ENCODE results near the gene KIF18B.
"Not testable (repeated sequence)": the region's sequence is repeated elsewhere in the genome, so short reads cannot be mapped to it uniquely, and the experiment has no call there.

The KIF18B gene

DNA sequence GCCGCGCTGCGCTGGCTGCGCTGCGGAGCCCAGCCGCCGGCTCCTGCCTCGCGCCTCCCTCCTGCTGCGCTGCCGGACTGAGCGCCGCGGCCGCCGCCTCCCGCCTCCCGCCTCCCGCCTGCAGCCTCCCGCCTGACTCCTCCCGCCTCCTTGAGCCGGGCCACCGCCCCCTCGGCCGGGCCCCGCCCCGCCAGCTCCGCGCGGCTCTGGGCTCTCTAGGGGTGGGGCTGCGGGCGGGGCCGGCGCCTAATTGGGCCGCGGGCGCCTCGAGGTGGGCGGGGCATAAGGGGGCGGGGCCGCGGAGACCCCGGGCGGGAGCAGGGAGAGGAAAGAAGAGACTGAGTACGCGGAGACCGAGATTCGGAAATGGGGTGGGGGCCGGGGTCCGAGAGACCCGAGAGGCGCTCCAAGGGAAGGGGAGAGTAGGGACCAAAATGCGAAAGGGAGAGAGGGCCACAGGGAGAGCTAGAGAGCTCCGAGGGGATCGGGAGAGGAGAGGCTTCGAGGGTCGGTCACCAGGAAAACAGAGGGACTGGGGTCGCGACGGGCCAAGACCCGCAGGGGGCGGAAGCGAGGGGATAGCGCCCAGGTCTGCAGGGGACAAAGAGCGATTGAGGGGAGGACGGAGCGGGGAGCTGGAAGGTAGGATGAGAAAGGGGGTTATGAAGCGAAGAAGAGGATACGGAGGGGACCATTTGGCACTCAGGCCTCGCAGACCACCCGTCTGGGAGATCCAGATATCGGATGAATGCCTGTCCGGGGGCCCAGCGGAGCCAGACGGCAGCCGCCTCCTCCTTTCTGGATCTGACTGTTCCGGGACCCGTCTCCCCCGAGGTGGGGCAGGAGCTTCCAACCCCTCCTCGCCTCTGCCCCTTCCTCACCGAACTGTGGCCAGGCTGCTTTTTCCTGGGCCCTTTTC is 20.9 kb upstream of the KIF18B start, which contains the start of gene C1QL1:
TSS of gene C1QL1 (minus strand) at position 79 of the 919 bp plus-strand sequence. CDS start 255 bp downstream, outside the sequence.
- DNase-seq = peak; percentile 87

DNA sequence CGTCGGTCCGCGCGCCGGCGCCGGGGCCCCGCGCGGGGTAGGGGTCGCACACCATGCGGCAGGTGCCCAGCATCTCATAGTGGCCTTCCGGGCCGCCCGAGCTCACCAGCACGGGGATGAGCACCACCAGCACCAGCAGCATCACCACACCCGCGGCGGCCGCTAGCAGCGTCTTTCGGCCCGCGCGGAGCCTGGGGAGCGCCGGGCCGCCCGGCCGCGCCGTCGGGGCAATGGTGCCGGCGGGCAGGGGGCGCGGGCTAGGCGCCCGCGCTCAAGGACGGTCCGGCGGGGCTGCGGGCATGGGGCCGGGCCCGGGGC is 20.3 kb upstream of the KIF18B start:
- no peak for DNase-seq

DNA sequence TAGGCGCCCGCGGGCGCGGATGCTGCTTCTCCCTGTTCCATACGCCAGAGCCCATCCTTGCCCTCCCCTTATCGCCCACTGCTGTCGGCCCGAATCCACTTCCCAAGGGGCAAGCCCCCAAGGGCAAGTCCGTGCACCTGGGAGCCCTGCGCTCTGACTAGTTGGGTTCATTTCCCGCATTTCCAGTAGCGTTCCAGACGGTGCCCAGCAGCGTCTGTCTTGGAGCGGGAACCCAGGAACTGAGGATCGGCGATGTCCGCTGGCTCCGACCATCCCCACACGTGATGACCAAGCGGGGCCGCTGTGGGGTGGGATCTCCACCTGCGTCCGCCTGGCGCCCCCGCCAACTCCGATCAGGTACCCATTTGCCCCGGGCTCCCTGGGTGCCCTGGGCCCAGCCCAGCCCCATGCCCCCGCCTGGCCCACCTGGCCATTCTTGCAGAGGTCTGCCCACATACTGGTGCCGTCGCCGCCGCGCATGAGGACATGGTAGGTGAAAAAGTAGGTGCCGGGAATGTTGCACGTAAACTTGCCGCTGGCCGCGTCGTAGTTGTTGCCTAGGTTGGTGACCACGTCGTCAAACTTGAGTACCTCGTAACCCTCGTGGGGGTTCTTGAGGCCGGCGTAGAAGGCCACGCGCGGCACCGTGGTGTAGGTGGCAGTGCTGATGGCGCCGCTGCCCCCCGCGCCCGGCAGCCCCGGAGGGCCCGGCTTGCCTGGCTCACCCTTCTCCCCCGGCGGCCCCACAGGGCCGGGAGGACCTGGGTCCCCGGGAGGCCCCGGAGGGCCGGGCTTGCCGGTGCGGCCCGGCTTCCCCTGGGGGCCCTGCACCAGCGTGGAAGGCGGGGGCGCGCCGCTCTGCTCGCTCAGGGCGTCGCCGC is 19.7 kb upstream of the KIF18B start:
- no peak for DNase-seq

DNA sequence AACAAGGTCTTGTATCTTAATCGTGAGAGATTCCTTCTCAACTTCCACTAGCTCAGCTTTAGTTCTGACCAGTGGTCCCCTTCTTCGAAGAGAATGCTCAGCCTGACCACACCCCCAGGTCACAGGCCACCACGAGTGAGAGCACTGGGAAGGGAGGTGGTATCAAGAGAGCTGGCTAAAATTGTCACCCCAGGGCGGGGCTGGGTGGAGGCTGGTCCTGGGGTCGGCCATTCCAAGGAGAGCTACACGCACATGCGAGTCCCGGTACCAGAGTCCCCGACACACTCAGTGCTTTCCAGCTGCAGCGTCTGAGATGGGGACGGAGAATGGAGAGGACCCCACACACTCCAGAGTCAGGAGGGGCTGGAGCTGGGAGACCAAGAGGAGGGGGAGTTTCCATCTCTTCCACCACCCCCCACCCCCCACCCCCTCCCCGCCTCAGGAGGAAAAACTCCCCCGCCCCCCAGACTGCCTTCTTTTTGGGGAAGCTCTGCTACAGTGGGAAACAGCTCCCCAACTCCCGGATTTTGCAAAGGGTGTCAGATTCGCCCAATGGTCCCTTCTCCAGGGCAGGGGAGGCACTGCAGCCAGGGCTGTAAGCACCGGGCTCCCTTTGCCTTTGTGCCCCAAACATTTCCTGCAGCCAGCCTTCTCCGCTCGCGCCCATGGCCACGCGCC is 18.9 kb upstream of the KIF18B start:
- no peak for DNase-seq

DNA sequence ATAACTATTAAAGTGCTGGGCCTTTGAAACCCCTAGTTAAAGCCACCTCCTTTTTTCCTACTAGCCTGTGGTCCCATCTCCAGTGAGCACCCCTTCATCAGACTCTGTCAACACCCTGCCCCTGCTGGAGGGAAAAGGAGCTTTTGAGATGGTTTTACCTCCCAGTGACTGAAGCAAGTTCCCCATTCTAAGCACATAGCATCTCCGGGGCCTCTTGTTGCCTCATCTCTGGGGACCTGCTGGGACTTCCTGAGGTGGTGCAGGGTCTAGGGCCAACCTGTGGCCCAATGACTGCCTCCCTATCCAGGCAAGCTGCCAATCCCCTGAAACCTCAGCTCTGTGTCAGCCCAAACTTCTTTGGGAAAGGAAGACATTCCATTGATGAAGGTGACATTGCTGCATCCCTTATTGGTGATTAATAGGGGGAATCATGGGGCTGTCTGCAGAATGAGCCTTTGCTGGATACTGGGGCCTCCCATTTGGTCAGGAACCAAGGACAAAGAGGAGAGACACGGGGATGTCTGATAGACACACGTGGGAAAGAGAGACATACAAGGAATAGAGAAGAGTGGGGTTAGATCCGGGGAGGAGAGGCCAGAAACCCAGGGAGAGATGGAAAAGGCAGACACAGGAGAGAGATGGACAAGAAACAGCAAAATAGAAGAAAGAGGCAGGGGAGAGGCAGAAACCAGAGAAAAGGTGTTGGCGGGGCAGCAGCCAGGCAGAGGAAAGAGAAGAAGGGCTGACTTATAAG is 18.1 kb upstream of the KIF18B start:
- no peak for DNase-seq

DNA sequence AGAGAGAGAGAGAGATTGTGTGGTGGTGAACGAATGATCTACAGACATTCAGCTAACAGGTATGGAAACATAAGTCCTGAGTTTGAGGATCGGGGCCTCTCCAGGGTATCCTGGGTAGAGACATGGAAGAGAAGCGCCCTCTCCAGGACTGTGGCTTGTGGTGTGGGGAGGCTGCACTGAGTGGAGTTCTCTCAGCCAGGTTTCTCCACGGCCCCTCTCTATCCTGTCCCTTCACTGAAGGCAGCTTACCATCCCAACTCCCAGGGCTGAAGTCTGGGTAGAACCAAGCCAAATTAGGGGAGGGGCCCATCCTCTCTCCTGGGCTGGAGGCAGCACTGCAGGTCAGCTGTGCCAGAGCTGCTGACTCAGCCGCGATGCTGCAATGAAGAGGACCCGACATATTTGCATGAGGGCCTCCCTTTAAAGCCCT is 14.4 kb upstream of the KIF18B start:
- DNase-seq = no peak

DNA sequence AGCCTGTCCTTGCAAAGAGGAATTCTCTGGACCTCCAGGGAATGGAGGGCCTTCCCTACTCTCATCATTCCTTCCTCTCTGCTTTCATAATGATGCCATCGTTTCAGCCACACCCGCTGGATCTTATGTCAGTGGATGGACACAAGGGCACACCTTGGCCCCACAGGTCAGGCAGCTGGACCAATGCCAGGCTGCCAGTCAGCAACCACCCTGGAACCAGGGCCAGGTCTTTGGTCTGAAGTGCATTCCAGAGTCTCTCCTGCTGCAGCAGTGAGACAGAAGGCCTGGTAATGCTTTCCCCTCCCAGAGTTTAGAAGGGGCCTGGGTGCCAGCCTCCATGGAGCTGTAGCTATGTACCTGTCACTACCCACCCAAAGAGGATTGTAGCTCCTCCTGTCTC is 13.1 kb upstream of the KIF18B start:
- no peak for DNase-seq

DNA sequence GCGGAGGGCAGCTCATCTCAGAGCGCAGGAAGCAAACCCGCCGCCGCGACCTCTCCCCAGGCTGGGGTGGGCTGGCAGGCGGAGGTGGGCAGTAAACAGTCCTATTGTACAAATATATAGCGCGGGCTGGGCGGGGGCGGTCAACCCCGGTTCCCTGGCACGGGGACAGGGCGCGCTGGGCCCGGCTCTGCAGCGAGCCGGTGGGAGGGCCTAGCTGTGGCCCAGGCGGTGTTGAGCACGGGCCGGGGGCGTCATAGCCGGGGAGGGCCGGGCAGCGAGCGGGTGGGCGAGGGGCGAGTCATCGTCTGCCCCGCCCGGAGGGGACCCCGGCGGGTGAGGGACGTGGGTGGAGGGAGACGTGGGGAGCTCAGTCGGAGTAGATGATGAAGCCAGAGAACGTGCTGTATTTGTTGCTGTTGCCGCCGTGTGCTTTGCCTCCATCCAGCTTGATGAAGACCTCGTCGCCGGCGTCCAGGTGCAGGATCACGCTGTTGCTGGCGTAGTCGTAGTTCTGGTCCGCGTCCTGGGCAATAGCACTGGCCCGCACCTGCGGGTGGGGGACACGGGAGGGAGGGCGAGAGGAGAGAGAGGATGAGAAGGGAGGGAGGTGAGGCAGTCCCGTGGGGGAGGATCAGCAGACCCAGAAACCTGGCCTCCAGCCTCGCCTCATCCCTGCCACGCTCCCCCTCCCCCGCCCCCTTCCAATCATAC is 12.4 kb upstream of the KIF18B start:
- DNase-seq = no peak

DNA sequence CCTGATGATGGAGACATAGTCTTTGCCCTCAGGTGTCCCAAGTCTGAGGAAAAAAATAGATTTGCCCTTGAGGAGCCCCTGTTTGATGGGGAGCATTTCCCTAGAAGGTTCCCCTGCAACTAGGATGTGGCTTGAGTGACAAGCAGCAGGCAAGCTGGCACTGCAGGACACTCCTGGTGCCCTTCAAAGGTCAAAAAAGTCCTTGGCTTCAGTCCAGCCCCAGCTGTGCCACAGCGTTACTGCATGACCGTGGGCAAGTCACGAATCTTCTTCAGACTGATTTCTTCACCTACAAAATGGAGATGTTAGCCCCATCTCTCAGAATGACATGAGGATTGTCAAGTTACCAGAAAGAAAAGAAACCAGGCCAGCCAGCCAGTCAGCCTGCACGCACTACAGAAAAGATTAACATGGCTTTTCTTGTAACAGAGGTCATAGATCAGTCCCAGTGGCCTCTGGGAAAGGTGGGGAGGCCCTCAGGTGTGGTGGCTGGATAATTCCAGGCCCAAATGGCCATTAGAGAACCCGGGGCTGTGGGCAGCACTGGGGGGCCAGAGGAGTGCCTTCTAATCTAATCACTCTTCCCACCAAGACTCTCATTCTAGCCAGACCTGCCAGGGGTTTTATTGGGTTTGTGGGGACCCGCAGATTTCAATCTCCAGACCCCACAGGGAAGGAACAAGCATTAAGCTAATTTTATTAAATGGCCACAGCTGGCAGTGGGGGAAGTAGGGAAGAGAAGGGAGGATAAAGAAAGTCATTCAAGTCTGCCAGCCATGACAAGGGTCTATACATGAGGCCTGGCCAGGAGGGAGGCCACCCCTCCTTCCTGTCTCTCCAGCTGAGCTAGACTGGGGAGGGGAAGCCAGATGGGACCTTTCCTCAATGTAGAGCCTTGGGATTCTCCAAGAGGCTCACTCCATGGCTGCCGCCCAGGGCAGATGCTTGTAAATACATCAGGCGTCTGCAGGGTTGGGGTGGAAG is 9.7 kb upstream of the KIF18B start:
- DNase-seq = no peak

DNA sequence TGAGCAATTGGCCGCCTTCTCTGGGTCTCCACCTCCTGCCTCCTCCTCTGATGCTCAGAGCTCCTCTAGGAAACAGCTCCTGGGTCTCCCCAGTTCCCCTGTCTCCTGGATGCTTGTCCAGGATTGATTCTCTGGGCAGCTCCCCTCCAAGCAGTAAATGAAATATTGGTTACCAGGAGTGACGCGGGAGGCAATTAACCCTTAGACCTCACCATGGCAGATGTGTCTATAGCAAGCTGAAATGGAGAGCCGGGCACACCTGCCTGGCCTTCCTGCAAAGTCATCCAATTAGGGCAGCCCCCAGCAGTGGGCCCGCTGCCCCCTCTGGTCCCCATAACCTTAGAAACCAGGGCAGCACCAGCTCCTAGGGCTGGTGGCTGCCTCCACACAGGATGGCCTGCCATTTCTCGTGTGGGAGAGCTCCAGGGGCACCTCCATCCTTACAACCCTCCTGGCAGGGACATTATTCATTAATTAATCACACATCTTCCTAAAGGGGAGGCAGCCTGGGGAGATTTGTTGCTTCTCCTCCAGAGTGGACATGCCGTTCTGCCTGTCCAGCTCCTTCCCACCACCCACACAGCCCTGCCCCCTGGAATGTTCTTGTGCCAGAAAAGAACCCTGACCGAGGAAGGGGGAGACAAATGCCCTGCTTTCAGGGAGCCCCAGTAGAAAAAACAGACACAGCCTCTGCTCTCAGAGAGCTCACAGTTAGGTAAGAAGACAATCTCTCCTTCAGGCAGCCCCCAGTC is 8.3 kb upstream of the KIF18B start:
- no peak for DNase-seq

DNA sequence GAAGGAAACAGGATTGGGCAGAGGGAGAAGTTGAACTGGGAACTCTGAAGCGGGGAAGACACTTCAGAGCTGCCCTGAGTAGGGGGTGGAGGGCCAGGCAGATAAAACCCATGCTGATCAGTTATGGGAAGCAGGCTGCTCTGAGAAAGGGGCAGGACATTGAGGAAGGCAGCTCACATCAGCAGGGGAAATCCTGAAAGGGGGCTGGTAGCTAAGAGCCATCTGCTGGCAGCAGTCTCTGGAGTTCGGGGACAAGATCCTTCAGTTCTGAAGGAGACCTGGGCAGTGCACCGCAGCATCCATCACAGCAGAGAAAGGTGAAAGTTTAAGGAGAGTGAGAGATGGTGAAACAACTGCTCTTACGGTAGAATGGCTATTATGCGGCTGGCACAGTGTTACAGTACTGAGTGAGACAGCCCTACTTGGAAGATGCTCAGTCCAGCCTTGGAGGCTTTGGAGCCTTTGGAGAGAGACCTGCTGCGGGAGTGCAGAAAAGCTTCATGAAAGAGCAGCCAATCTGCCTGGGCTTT is 5.4 kb upstream of the KIF18B start:
- DNase-seq = no peak

DNA sequence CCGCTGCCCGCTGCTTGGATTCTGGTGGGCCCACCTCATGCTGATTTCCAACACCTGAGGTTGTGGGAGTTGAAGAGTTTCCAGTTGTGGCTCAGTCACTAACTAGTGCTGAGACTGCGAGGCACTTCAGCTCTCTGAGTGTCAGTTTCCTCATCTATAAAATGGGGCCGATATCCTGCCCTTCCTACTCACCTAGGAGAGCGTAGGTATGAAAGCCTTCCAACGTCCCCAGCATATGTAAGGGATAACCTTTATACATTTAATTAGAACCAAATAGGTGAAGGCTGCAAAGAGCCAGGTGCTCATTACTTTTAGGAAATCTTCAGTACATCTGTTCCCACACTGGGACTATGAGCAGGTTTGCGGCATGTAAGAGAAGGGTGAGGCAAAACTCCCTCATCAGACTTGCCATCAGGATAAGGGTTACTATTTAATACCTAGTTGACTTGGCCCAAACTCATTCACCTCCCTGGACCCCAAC is 782 bp upstream of the KIF18B start:
- no peak for DNase-seq

DNA sequence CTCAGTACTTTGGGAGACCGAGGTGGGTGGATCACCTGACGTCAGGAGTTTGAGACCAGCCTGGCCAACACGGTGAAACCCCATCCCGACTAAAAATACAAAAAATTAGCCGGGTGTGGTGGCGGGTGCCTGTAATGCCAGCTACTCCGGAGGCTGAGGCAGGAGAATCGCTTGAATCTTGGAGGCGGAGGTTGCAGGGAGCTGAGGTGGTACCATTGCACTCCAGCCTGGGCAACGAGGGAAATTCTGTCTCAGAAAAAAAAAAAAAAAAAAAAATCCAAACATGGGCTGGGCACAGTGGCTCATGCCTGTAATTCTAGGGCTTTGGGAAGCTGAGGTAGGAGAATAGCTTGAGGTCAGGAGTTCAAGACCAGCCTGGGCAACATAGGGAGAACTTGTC is 1.9 kb downstream of the KIF18B start:
- DNase-seq = not testable (repeated sequence)

DNA sequence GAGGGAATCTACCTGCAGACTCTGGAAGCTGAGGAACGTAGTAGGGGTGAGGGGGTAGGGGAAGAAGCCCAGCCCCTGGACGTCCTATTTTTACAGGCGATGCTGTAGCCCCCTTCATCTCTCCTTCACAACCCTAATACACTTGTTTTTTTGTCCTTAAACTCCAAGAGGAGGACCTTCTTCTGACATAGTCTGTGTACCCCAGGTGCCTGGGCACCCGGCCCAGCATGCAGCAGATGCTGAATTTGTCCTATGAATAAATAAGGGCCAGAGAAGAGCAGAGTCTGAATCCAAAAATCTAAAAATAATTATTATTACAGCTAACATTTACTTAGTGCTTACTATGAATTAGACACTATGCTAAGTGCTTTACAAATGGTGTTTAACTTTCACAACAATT is 5.1 kb downstream of the KIF18B start:
- no peak for DNase-seq

DNA sequence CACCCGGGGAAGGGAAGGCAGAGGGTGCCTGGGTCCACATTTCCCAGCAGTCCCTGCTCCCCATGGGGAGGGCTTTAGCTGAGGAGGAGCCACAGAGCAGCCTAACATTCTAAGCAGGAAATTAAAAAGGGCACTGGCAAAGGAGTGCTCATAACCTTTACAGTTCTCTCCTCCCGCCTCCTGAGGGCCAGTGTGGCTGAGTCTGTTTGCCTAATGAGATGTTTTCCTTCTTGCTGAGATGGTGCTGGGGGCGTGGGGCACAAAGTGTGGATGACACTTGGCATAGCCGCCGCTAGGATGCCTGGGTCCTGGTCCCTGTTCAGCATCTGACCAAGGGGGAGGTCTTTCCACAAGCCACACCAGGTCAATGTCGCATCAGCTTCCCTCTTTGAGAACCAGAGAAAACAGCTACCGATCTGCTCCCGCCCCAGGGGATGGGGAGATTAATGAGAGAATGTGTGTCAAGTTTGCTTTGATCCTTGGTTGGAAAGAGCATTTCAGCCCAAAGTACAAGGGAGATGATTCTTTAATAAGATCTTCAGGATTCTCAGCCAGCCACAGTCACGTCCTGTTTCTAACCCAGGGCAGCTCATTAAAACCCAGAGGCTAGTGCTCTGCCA is 5.8 kb downstream of the KIF18B start:
- DNase-seq = no peak

DNA sequence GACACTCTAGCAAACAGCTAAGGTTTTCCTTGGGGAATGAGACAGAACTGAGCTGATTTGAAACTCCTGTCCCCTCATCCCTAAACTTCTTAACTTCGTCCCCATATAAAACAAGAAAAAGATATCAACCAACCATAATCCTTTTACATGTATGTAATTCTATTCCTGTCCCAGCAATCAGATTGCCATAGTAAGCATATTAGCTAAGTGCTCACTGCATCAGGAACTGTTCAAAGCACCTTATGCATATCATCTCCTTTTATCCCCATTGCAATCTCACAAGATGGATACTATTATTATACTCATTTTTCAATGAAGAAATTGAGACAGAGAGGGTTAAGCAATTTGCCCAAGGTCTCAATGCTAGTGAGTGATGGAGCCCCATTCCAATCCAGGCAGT is 6.8 kb downstream of the KIF18B start:
- DNase-seq = no peak

DNA sequence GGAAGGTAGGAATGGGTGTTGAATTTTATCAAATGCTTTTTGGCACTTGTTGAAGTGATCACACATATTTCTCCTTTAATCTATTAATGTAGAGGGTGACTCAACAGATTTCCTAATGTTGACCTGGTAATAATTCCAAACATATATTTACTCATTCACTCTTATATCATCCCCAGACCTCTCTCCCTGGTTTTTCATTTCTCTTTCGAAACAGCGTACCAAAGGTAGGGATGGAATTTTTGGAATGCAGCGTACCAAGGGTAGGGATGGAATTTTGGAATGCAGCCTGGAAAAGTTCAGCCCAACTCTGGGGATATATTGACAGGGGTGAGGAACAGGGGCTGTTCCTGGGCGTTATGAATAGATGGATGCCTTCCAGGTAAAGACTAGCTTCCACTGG is 7.3 kb downstream of the KIF18B start:
- no peak for DNase-seq

DNA sequence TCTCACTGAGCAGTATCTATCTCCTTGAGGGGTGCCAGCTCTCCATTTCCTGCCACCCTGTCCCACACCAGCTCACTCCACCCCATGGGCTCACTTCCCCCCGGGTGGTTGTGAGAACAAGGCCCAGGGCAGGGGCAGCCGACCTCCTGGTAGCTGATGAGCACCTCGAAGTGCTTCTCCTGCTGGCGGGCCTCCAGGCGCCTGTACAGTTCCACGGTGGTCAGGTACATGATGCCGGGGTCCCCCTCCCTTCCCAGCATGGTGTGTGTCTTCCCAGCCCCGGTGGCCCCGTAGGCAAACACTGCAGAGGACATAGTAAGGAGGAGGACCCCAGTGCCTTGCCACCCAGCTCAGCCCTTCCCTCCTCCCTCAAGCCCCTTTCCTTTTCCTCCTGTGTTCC is 12.5 kb downstream of the KIF18B start:
- DNase-seq = no peak

DNA sequence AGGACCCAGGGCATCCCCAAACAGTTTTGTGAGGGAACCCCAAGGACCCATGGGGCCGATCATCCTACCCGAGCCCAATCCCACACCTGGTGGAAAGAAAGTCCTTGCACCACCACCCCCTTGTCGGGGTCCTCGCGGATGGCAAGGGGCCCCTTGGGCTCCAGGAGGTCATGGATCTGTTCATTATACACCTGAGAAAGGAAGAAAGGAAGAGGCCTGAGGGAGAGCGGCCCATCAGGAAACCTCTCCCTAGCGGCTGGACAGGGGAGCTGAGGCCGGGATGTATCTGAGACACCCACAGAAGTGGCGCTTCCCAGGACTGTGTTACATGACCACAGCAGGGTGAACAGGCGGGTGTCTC is 12.8 kb downstream of the KIF18B start:
- no peak for DNase-seq
